ENCODE data around the gene TNIK. TPM values are rescaled to one million over a fixed set of nuclear protein-coding genes. Genes with fewer than 3 reads are reported as not detected.

Gene TNIK
- total and polyA plus RNA-seq, 5 donors = 8.1 to 27.4 (median 21.6) TPM

DNA sequence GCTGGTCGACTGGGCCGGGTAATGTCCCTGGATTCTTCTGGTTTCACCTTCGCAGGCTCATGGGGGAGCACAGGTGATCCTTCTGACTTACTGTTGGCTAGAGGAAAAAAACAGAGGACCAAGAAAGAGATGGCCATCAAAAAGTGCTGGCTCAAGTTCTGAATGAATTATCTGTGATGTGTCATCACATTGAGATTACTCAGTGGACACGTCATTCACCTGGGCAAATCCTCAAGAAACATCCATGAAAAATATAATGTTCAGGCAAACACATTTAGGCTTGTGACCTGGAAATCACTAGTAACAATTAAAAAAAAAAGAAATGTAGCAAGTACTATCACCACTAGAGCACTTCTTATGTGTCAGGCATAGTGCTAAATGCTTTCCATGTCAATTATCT is 352.1 kb downstream of the TNIK start:
- ATAC-seq (no peak), DNase-seq (no peak)
- intact Hi-C loops (cut with DNase I) = no loop called here
- H3K4me3 ChIP-seq (ENCODE audit: low read length) = no peak overlapping the region
- no peaks in the 10 kb centered on the region for H3K9me3 ChIP-seq (ENCODE audit: control insufficient read depth, low read length)
- no peak overlapping the region for H3K27ac ChIP-seq (ENCODE audit: low read length)
- 69% methylated on average over 4 of the region's 4 CpGs for WGBS
- H3K27me3 ChIP-seq (ENCODE audit: control insufficient read depth, insufficient read depth) = no peaks in the 10 kb centered on the region
- no peaks in the 10 kb centered on the region for H3K4me1 ChIP-seq (ENCODE audit: control insufficient read depth, insufficient read depth, low read length)

DNA sequence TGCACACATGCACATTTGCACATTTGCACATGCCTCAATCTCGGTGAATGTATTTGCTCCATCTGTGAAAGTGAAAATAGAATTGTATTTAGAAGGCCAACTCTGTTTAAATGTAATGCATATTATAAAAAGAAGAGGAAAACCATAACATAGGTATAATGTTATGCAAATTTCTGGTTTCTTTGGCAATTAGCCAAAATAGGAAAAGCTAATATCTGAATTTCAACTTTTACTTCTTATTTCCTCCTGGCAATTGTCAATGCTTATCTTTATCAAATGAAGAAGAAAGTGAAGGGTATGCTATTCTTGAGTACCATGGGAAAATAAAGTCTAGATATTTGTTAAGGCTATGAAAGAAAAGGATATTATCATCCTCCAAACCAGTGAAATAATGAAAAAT is 357.0 kb downstream of the TNIK start:
- DNase-seq (no peak), ATAC-seq (no peak)
- no peaks in the 10 kb centered on the region for H3K27me3 ChIP-seq (ENCODE audit: control insufficient read depth, insufficient read depth)
- intact Hi-C loops (cut with DNase I) = no loop called here
- no peaks in the 10 kb centered on the region for H3K9me3 ChIP-seq (ENCODE audit: control insufficient read depth, low read length)
- no peak overlapping the region for H3K4me3 ChIP-seq (ENCODE audit: low read length)
- WGBS = 97% methylated on average over 1 of the region's 1 CpG
- H3K27ac ChIP-seq (ENCODE audit: low read length) = no peak overlapping the region
- H3K4me1 ChIP-seq (ENCODE audit: control insufficient read depth, insufficient read depth, low read length) = no peaks in the 10 kb centered on the region

DNA sequence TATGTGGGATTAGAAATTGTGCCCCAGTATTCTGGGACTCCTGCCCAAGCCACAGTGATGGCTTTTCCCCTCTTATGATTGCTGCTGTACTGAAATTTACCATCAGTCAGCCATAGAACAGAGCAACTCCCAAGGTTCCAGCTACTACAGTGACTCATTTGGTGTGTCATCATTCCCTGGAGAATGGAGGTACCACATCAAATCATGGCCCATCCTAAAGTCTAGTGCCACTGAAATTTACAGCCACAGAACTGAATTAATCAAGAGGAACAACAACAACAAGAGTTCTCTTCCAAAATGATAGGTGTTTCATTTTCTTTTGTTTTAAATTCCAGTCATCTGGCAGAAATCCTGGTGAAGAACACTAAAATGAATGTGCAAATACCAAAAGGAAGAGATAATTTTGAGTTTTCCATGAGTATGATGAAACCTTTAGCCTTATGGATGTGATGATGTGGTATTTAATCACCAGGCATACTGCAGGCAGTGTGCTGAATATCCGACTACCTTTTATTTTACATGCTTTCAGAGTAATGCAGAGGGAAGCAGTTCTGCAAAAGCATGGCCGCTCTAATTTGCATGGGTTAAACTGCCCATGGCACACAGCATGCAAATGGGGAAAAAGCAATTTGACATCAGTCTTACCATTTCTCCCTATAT is 358.1 kb downstream of the TNIK start:
- H3K27me3 ChIP-seq (ENCODE audit: control insufficient read depth, insufficient read depth) = no peaks in the 10 kb centered on the region
- no peaks in the 10 kb centered on the region for H3K9me3 ChIP-seq (ENCODE audit: control insufficient read depth, low read length)
- WGBS = 94% methylated on average over 2 of the region's 2 CpGs
- no peaks in the 10 kb centered on the region for H3K4me1 ChIP-seq (ENCODE audit: control insufficient read depth, insufficient read depth, low read length)
- intact Hi-C loops (cut with DNase I) = no loop called here
- ATAC-seq (no peak), DNase-seq (no peak)
- H3K4me3 ChIP-seq (ENCODE audit: low read length) = no peak overlapping the region
- H3K27ac ChIP-seq (ENCODE audit: low read length) = no peak overlapping the region

GRCh38 chr3:171099911-171100310 is 360.3 kb downstream of the TNIK start:
- intact Hi-C loops (cut with DNase I) = no loop called here
- Histone ChIP-seq H3K4me1 (ENCODE audit: control insufficient read depth, insufficient read depth, low read length) (no peaks in the 10 kb centered on the region), H3K9me3 (ENCODE audit: control insufficient read depth, low read length) (no peaks in the 10 kb centered on the region), H3K27me3 (ENCODE audit: control insufficient read depth, insufficient read depth) (no peaks in the 10 kb centered on the region), H3K27ac (ENCODE audit: low read length) (no peak overlapping the region), H3K4me3 (ENCODE audit: low read length) (no peak overlapping the region)
- no peak for ATAC-seq
- 74% methylated on average over 1 of the region's 1 CpG for whole genome bisulfite sequencing
- DNase-seq = no peak

GRCh38 chr3:171095063-171095462 is 365.1 kb downstream of the TNIK start:
- H3K4me3 ChIP-seq (ENCODE audit: low read length) = no peak overlapping the region
- ATAC-seq (no peak), DNase-seq (no peak)
- intact Hi-C loops (cut with DNase I) = no loop called here
- WGBS = 81% methylated on average over 1 of the region's 1 CpG
- H3K27me3 ChIP-seq (ENCODE audit: control insufficient read depth, insufficient read depth) = no peaks in the 10 kb centered on the region
- H3K27ac ChIP-seq (ENCODE audit: low read length) = no peak overlapping the region
- H3K4me1 ChIP-seq (ENCODE audit: control insufficient read depth, insufficient read depth, low read length) = peaks cover under 1% of the 10 kb centered on the region
- H3K9me3 ChIP-seq (ENCODE audit: control insufficient read depth, low read length) = no peaks in the 10 kb centered on the region

GRCh38 chr3:171094411-171094810 is 365.8 kb downstream of the TNIK start:
- DNase-seq (no peak), ATAC-seq (no peak)
- intact Hi-C loops (cut with DNase I) = no loop called here
- no peaks in the 10 kb centered on the region for H3K27me3 ChIP-seq (ENCODE audit: control insufficient read depth, insufficient read depth)
- H3K4me1 ChIP-seq (ENCODE audit: control insufficient read depth, insufficient read depth, low read length) = peaks cover 5% of the 10 kb centered on the region
- WGBS = 98% methylated on average over 3 of the region's 3 CpGs
- no peaks in the 10 kb centered on the region for H3K9me3 ChIP-seq (ENCODE audit: control insufficient read depth, low read length)
- no peak overlapping the region for H3K27ac ChIP-seq (ENCODE audit: low read length)
- H3K4me3 ChIP-seq (ENCODE audit: low read length) = no peak overlapping the region

- no peaks in the 10 kb centered on the region for H3K27me3 ChIP-seq (ENCODE audit: control insufficient read depth, insufficient read depth)
- peaks cover 5% of the 10 kb centered on the region for H3K4me1 ChIP-seq (ENCODE audit: control insufficient read depth, insufficient read depth, low read length)
- H3K4me3 ChIP-seq (ENCODE audit: low read length) = no peak overlapping the region
- intact Hi-C loops (cut with DNase I) = no loop called here
- no peak overlapping the region for H3K27ac ChIP-seq (ENCODE audit: low read length)
- no peak for ATAC-seq
- DNase-seq = no peak
- no peaks in the 10 kb centered on the region for H3K9me3 ChIP-seq (ENCODE audit: control insufficient read depth, low read length)
Observed at GRCh38 chr3:171093462-171093861, 366.7 kb downstream of the TNIK start.

GRCh38 chr3:171092467-171092911 is 367.7 kb downstream of the TNIK start:
- no peak overlapping the region for H3K4me3 ChIP-seq (ENCODE audit: low read length)
- no peaks in the 10 kb centered on the region for H3K27me3 ChIP-seq (ENCODE audit: control insufficient read depth, insufficient read depth)
- no peak overlapping the region for H3K27ac ChIP-seq (ENCODE audit: low read length)
- DNase-seq = no peak
- 51% methylated on average over 1 of the region's 1 CpG for WGBS
- intact Hi-C loops (cut with DNase I) = no loop called here
- peaks cover 5% of the 10 kb centered on the region for H3K4me1 ChIP-seq (ENCODE audit: control insufficient read depth, insufficient read depth, low read length)
- H3K9me3 ChIP-seq (ENCODE audit: control insufficient read depth, low read length) = no peaks in the 10 kb centered on the region
- ATAC-seq = peak; percentile 5 to 37

- Histone ChIP-seq H3K27ac (ENCODE audit: low read length) (no peak overlapping the region), H3K4me3 (ENCODE audit: low read length) (no peak overlapping the region), H3K9me3 (ENCODE audit: control insufficient read depth, low read length) (no peaks in the 10 kb centered on the region), H3K27me3 (ENCODE audit: control insufficient read depth, insufficient read depth) (no peaks in the 10 kb centered on the region), H3K4me1 (ENCODE audit: control insufficient read depth, insufficient read depth, low read length) (peaks cover 5% of the 10 kb centered on the region)
- 86% methylated on average over 2 of the region's 2 CpGs for WGBS
- DNase-seq (no peak), ATAC-seq (no peak)
- intact Hi-C loops (cut with DNase I) = no loop called here
Observed at GRCh38 chr3:171090321-171090720, 369.9 kb downstream of the TNIK start.

GRCh38 chr3:171088964-171089754 is 371.0 kb downstream of the TNIK start:
- ATAC-seq = peak; percentile 91 to 94
- Histone ChIP-seq H3K4me1 (ENCODE audit: control insufficient read depth, insufficient read depth, low read length) (peaks cover 5% of the 10 kb centered on the region), H3K9me3 (ENCODE audit: control insufficient read depth, low read length) (no peaks in the 10 kb centered on the region), H3K27me3 (ENCODE audit: control insufficient read depth, insufficient read depth) (no peaks in the 10 kb centered on the region), H3K27ac (ENCODE audit: low read length) (no peak overlapping the region), H3K4me3 (ENCODE audit: low read length) (no peak overlapping the region)
- intact Hi-C loops (cut with DNase I) = no loop called here
- no peak for DNase-seq
- WGBS = 14% methylated on average over 2 of the region's 2 CpGs

DNA sequence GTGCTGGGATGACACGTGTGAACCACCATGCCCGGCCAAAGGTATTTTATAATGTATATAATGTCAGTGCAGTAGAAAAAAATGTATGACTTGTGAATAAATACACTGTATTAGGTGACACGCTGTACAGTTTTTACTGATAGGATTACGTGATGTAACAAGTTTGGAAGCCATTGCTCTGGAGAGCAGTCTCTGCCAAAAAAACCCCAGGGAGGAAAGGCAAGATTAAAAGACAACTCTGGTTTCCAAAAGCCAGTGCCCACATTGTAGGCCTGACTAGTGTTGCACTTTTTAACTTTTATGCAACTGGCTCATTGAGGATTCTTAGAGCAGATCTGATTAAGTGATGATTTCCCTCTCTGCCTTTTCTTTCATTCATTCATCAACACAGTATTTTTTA is 371.7 kb downstream of the TNIK start:
- Histone ChIP-seq H3K4me3 (ENCODE audit: low read length) (no peak overlapping the region), H3K4me1 (ENCODE audit: control insufficient read depth, insufficient read depth, low read length) (peaks cover 5% of the 10 kb centered on the region), H3K27ac (ENCODE audit: low read length) (no peak overlapping the region), H3K27me3 (ENCODE audit: control insufficient read depth, insufficient read depth) (no peaks in the 10 kb centered on the region), H3K9me3 (ENCODE audit: control insufficient read depth, low read length) (no peaks in the 10 kb centered on the region)
- DNase-seq = no peak
- 49% methylated on average over 4 of the region's 4 CpGs for whole genome bisulfite sequencing
- ATAC-seq = peak in 1 of 2 donors; percentile 27
- intact Hi-C loops (cut with DNase I) = no loop called here
